OCI-LY3 (cell line): ENCODE results near the gene SLC8A1.

ENCODE experiments used
- H2AFZ ChIP-seq: fragments of 200-600, 300-600 bp; shearing (Covaris generic); 2 replicates; pipeline ENCODE4 v1.6.0; 2014; ENCODE audit warnings: antibody characterized with exemption, low read depth, low read length
- H3K27ac ChIP-seq: fragments of 200-600, 300-600 bp; sonication (generic); 2 replicates; pipeline ENCODE4 v1.5.1; 2014; ENCODE audit warnings: mild to moderate bottlenecking, low read length, moderate library complexity, mixed read lengths
- H3K27me3 ChIP-seq: fragments of 200-600, 300-600 bp; sonication (generic); 2 replicates; pipeline ENCODE4 v1.6.1; 2014; ENCODE audit warnings: low read depth, low read length, mixed read lengths
- H3K36me3 ChIP-seq: fragments of 200-600, 300-600 bp; sonication (generic); replicated peaks from 2 replicates; pipeline ENCODE3; 2014; ENCODE audit warnings: low read depth, low read length, mixed read lengths
- H3K4me1 ChIP-seq: fragments of 300-600, 200-600 bp; sonication (generic); 2 replicates; pipeline ENCODE4 v1.6.1; 2014; ENCODE audit warnings: low read length, mixed read lengths
- H3K4me2 ChIP-seq: fragments of 200-600, 300-600 bp; sonication (generic); 2 replicates; pipeline ENCODE4 v1.6.1; 2014; ENCODE audit warnings: low read length, mixed read lengths
- H3K4me3 ChIP-seq: fragments of 300-600, 200-600 bp; sonication (generic); 2 replicates; pipeline ENCODE4 v1.5.1; 2014; ENCODE audit warnings: antibody characterized with exemption, mild to moderate bottlenecking, low read length, moderate library complexity
- H3K79me2 ChIP-seq: fragments of 300-600, 200-600 bp; shearing (Covaris generic); 2 replicates; pipeline ENCODE4 v1.6.1; 2014; ENCODE audit warnings: mild to moderate bottlenecking, low read length, mixed read lengths
- H3K9ac ChIP-seq: fragments of 300-600, 200-600 bp; shearing (Covaris generic); 2 replicates; pipeline ENCODE4 v1.6.0; 2014; ENCODE audit warnings: mild to moderate bottlenecking, low read length, moderate library complexity
- H3K9me3 ChIP-seq: fragments of 200-600, 300-600 bp; shearing (Covaris generic); 2 replicates; pipeline ENCODE4 v1.6.1; 2014; ENCODE audit warnings: low read length, mixed read lengths; ENCODE audit not compliant: insufficient read depth
- H4K20me1 ChIP-seq: fragments of 200-600, 300-600 bp; sonication (generic); 2 replicates; pipeline ENCODE4 v1.6.1; 2016; ENCODE audit warnings: low read length, mixed read lengths; ENCODE audit not compliant: insufficient read depth
- CTCF ChIP-seq: fragments of 200-600, 300-600 bp; sonication (generic); IDR thresholded peaks from 2 replicates; pipeline ENCODE4 v1.5.1; 2014; ENCODE audit warnings: antibody characterized with exemption, low read length, low read depth
- EZH2phosphoT487 ChIP-seq: fragments of 200-600 bp; shearing (Covaris generic); IDR thresholded peaks from 2 replicates; pipeline ENCODE4 v1.6.1; 2018; ENCODE audit warnings: antibody characterized with exemption, mixed run types, low read depth

Gene SLC8A1

GRCh38 chr2:40329739-40330030 is 122.2 kb downstream of the SLC8A1 start:
- Histone ChIP-seq H3K4me3 (no peak overlapping the region), H4K20me1 (no peaks in the 10 kb centered on the region), H3K4me2 (no peak overlapping the region), H3K9ac (no peak overlapping the region), H3K27me3 (no peaks in the 10 kb centered on the region), H3K4me1 (no peaks in the 10 kb centered on the region), H2AFZ (no peak overlapping the region), H3K36me3 (no peaks in the 10 kb centered on the region), H3K27ac (no peak overlapping the region), H3K79me2 (no peaks in the 10 kb centered on the region), H3K9me3 (no peaks in the 10 kb centered on the region)
- no peak for TF ChIP-seq CTCF
- no peak for TF ChIP-seq EZH2phosphoT487

- H3K4me2 ChIP-seq, result no peak overlapping the region
- no peak overlapping the region for H2AFZ ChIP-seq
- no peaks in the 10 kb centered on the region for H3K27me3 ChIP-seq
- H3K36me3 ChIP-seq, result no peaks in the 10 kb centered on the region
- no peaks in the 10 kb centered on the region for H3K9me3 ChIP-seq
- H3K4me3 ChIP-seq, result no peak overlapping the region
- no peak overlapping the region for H3K9ac ChIP-seq
- no peak overlapping the region for H3K27ac ChIP-seq
- no peaks in the 10 kb centered on the region for H3K4me1 ChIP-seq
- TF ChIP-seq EZH2phosphoT487, result no peak
- TF ChIP-seq CTCF, result no peak
- no peaks in the 10 kb centered on the region for H3K79me2 ChIP-seq
- no peaks in the 10 kb centered on the region for H4K20me1 ChIP-seq
Measured at GRCh38 chr2:40325116-40325515, 126.8 kb downstream of the SLC8A1 start.

GRCh38 chr2:40324656-40325055 is 127.2 kb downstream of the SLC8A1 start:
- no peak overlapping the region for H3K27ac ChIP-seq

GRCh38 chr2:40321822-40322221 is 130.1 kb downstream of the SLC8A1 start:
- Histone ChIP-seq H3K4me2 (no peak overlapping the region), H3K9me3 (no peaks in the 10 kb centered on the region), H3K4me3 (no peak overlapping the region), H3K27me3 (no peaks in the 10 kb centered on the region), H2AFZ (no peak overlapping the region), H3K79me2 (no peaks in the 10 kb centered on the region), H3K9ac (no peak overlapping the region), H4K20me1 (no peaks in the 10 kb centered on the region), H3K27ac (no peak overlapping the region), H3K36me3 (no peaks in the 10 kb centered on the region), H3K4me1 (no peaks in the 10 kb centered on the region)
- TF ChIP-seq CTCF (no peak), EZH2phosphoT487 (no peak)

More at GRCh38 chr2:40324656-40325055, 127.2 kb downstream of the SLC8A1 start:
- Histone ChIP-seq H2AFZ (no peak overlapping the region), H3K4me3 (no peak overlapping the region), H3K4me2 (no peak overlapping the region), H3K27me3 (no peaks in the 10 kb centered on the region), H4K20me1 (no peaks in the 10 kb centered on the region), H3K4me1 (no peaks in the 10 kb centered on the region), H3K9me3 (no peaks in the 10 kb centered on the region), H3K79me2 (no peaks in the 10 kb centered on the region), H3K36me3 (no peaks in the 10 kb centered on the region), H3K9ac (no peak overlapping the region)
- no peak for TF ChIP-seq EZH2phosphoT487
- TF ChIP-seq CTCF, result no peak
